Measurements from ENCODE around the gene FAM114A1.
"Not testable (repeated sequence)": the region's sequence is repeated elsewhere in the genome, so short reads cannot be mapped to it uniquely, and the experiment has no call there.

The FAM114A1 gene

GRCh38 chr4:38931125-38931524 is 63.5 kb downstream of the FAM114A1 start:
- no peak for DNase-seq (ENCODE audit: low read depth, low spot score)

GRCh38 chr4:38935391-38936073 is 67.9 kb downstream of the FAM114A1 start:
- no peak for DNase-seq (ENCODE audit: low read depth, low spot score)

- no peak for DNase-seq (ENCODE audit: low read depth, low spot score)
Observed at GRCh38 chr4:38939165-38939564, 71.6 kb downstream of the FAM114A1 start.

GRCh38 chr4:38940476-38940875 is 72.9 kb downstream of the FAM114A1 start:
- no peak for DNase-seq (ENCODE audit: low read depth, low spot score)

- DNase-seq (ENCODE audit: low read depth, low spot score), result not testable (repeated sequence)
Observed at GRCh38 chr4:38941906-38942305, 74.3 kb downstream of the FAM114A1 start.

- DNase-seq (ENCODE audit: low read depth, low spot score), result no peak
Observed at GRCh38 chr4:38943343-38943742, 75.7 kb downstream of the FAM114A1 start.

- DNase-seq (ENCODE audit: low read depth, low spot score), result no peak
Observed at GRCh38 chr4:38944440-38944839, 76.8 kb downstream of the FAM114A1 start.

GRCh38 chr4:38946919-38947318 is 79.3 kb downstream of the FAM114A1 start:
- no peak for DNase-seq (ENCODE audit: low read depth, low spot score)

- no peak for DNase-seq (ENCODE audit: low read depth, low spot score)
Observed at GRCh38 chr4:38948551-38948950, 80.9 kb downstream of the FAM114A1 start.

- no peak for DNase-seq (ENCODE audit: low read depth, low spot score)
Observed at GRCh38 chr4:38949411-38950051, 81.9 kb downstream of the FAM114A1 start.

GRCh38 chr4:38950159-38950558 is 82.6 kb downstream of the FAM114A1 start:
- no peak for DNase-seq (ENCODE audit: low read depth, low spot score)

GRCh38 chr4:38950734-38951133 is 83.1 kb downstream of the FAM114A1 start:
- no peak for DNase-seq (ENCODE audit: low read depth, low spot score)

GRCh38 chr4:38951598-38951997 is 84.0 kb downstream of the FAM114A1 start:
- DNase-seq (ENCODE audit: low read depth, low spot score), result no peak

- DNase-seq (ENCODE audit: low read depth, low spot score), result no peak
Observed at GRCh38 chr4:38952017-38952416, 84.4 kb downstream of the FAM114A1 start.

GRCh38 chr4:38954727-38955126 is 87.1 kb downstream of the FAM114A1 start:
- DNase-seq (ENCODE audit: low read depth, low spot score), result no peak

- no peak for DNase-seq (ENCODE audit: low read depth, low spot score)
Observed at GRCh38 chr4:38955957-38956356, 88.4 kb downstream of the FAM114A1 start.

- no peak for DNase-seq (ENCODE audit: low read depth, low spot score)
Observed at GRCh38 chr4:38957261-38957815, 89.7 kb downstream of the FAM114A1 start.

GRCh38 chr4:38957893-38958292 is 90.3 kb downstream of the FAM114A1 start:
- DNase-seq (ENCODE audit: low read depth, low spot score), result no peak

- no peak for DNase-seq (ENCODE audit: low read depth, low spot score)
Observed at GRCh38 chr4:38958453-38959190, 91.0 kb downstream of the FAM114A1 start.

- DNase-seq (ENCODE audit: low read depth, low spot score), result not testable (repeated sequence)
Observed at GRCh38 chr4:38959248-38959647, 91.6 kb downstream of the FAM114A1 start.

GRCh38 chr4:38964942-38965775 is 97.6 kb downstream of the FAM114A1 start:
- DNase-seq (ENCODE audit: low read depth, low spot score), result no peak

All from activated CD4-positive, CD25-positive, alpha-beta regulatory T cell treated with anti-CD3 and anti-CD28 coated beads, Interleukin-2, amount 50 U/mL, for 16 hours (primary cell).